Skin of body (tissue), 2 donors: Measurements from ENCODE around the gene AP3M1. TPM values are rescaled to one million over a fixed set of nuclear protein-coding genes. Genes with fewer than 3 reads are reported as not detected.
"Not testable (repeated sequence)": the region's sequence is repeated elsewhere in the genome, so short reads cannot be mapped to it uniquely, and the experiment has no call there.

ENCODE experiments used
- DNase-seq: peaks from one replicate; lab custom pipeline; 2025; lab: John Stamatoyannopoulos, UW
- total RNA-seq: library from RNA; depleted of rRNA; stranded (reverse); fragments of >200 nt; gene quantifications from one replicate; pipeline ENCODE4 v1.2.3, GENCODE V29; 2014

The AP3M1 gene
- total RNA-seq, 1 donor from 2014 or later, result 25.6 TPM

DNA sequence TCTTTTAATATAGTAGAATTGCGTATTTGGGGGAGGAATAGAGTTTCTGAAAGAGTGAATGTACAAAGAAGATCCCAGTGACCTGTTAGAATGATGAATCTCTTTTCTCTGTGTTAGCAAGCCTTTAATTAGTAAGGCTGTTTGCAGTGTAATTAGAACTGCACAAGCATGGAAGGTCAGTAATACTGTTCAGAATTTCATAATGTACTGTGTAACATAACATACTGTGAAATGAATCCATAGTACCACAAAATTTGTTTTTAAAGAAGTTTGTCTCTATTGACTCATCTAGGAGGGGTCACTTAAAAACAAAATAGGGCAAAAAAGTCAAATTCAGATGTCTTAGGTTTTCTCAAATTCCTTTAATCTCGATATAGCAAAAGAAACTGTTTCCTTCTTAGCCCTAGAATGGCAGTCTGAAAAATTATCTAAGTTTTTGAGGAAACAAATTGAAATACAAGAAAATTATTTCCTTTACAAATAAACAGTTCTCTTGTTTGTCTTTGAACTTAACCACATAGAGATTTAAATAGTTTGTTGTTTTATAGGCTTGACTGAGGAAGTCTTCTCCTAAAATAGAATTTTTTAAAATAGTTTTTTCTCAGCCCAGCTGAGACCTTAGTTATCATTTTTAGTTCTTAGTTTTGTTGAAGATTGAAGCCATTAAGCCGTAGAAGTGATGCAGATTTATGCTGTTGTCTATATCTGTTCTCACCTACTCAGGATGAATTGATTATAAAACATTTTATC is 12.9 kb upstream of the AP3M1 start:
- DNase-seq, result no peak

DNA sequence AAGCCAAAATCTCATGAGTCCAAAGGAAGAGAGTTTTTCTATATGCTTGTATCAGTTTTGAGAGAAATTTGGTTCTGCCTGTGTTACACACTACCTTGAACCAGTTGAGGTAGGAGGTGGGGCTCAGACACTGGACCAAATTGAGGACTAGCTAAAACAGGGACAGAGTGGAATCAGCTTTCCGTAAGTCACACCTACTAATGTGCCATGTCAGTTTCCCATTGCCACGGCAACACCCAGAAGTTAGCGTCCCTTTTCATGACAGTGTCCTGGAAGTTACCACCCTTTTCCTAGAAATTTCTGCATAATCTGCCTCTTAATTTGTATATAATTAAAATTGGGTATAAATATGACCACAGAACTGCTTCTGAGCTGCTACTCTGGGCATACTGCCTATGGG is 9.4 kb upstream of the AP3M1 start:
- DNase-seq, result no peak

DNA sequence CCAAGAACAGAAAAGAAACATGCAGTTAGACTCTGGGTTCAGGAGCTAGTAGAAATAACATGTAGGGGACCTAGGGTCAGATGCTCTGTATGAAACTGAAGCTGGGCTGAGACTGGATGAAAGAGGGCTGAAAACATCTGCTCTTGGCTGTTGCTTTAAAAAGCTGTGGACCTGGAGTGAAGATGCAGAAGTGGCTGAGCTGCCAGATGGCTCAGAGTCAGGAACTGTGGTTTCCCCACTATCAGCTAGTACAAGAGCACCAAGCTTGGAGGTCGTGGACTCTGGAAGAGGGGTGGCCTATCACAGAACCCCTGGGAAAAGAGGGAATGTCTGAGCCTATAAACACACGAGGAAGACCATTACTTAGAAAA is 6.3 kb upstream of the AP3M1 start:
- no peak for DNase-seq

DNA sequence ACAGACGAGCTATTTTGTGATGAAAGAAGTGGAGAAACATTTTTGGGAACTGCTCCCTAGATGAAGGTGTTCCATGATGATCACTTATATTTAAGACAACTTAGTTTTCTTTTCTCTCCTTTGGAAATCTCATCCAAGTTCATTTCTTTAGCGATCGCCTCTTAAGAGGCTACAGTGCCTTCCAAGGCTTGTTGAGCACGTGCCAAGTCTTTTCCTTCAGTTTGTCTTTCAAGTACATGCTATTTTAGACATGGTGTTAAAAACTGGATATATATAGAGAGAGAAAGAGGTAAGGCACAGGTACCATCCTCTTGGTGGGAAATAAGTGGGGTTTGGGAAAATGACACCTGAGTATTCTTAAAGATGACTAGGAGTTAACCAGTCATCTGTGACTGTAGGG is 3.0 kb upstream of the AP3M1 start:
- DNase-seq, result no peak

DNA sequence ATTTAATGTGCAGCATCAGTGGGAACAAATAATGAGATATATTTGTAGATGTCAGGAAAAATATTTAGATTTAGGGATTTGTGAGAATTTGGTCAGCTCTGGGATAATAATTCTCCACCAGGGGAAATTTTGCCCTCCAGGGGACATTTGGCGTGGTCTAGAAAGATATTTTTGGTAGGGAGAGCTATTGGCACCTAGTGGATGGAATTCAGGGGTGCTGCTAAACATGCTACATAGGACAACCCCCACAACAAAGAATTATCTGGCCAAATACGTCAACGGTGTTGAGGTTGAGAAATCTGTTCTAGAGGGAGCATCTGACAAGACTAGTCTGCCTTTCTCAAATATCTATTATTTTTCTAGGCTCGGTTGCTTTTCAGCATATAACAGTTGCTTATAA is 2.5 kb upstream of the AP3M1 start:
- peak; percentile 11 for DNase-seq

DNA sequence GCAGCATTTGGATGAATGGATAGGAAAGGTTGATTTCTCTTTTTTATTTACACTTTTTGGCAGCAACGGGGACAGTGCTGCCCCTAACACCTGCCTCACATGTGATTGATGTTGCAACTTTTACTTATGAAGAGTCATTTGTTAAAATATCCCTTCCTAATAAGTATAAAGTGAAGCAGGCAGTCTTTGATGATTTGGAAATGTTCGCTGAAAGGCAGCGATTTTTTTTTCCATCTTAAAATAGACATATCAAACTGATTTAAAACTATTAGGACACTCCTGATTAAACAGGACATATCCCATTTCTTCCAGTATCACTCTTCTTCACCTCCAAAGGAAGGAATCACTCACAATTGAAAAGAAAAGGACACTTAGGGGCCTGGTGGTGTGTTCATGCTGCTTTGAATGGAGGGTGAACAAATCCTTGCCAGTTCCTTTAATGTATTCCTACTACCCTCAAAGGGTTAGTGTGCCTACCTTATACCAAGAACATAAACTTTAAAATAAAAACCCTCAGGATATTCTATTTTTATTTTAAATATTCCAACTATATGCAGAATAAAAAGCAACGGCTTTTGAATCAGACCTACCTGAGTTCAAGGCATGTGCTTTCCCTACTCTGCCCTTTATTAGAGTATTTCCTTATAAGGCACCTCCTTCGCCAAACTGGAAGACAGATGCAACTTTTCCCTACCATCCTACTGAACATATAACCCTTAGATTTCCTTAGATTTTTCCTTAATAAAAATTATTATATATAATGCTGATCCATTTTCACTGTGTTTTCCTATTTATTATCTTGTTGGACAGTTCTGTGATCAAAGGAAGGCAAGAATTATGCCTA is 1.5 kb upstream of the AP3M1 start:
- no peak for DNase-seq

DNA sequence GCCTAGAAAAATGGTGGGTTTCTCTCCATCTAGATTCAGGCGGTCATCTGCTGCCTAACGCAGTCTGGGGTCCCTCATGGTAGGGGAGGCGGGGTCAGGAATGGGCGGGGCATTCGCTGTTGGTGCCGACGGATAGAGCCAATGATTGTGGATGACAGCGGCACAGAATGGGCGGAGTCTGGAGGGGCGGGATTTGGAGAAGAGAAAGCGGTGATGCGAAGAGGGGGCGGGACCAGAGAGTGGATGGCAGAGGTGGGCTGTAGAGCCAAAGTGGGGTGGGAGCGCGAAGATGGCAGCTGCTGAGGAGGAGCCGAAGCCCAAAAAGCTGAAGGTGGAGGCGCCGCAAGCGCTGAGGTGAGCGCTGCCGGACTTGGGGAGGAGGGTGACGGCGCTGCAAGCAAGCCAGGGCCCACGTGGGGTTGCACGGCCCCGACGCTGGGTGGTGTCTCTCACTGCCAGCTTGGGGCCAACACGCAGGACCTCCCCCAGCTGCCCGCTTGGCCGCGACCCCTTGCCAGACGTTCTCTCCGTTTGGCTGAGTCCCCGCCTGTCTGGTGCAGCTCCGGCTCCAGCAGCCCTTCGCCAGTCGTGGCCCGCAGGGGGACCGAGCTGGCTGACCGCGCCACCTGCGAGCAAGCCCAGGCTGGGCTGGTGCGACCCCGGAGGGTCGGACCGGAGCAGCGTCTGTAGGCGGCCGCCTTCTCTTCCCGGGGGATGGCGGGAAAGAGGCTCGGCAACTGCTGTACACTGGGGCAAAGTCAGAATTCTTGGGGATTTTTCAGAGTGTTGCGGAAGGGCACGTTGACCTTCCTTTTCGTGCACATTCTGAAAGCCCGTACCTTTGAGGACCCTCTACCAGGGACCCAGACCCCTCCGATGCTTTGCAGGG is 606 bp upstream of the AP3M1 start, which contains the start of gene ADK:
TSS of gene ADK (plus strand) at position 232 of the 889 bp plus-strand sequence. CDS start at position 290, 58 bp downstream.
- peak; percentile 99 for DNase-seq

DNA sequence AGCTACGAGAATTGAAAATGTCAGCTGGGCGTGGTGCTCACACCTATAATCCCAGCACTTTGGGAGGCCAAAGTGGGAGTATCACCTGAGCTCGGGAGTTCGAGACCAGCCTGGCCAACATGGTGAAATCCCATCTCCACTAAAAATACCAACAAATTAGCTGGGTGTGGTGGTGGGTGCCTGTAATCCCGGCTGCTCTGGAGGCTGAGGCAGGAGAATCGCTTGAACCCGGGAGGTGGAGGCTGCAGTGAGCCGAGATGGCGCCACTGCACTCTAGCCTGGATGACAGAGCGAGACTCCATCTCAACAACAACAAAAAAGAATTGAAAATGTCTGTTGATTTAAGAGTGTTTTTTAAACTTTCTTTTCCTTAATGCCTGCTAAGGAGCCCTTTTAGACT is 3.6 kb downstream of the AP3M1 start:
- DNase-seq, result not testable (repeated sequence)

DNA sequence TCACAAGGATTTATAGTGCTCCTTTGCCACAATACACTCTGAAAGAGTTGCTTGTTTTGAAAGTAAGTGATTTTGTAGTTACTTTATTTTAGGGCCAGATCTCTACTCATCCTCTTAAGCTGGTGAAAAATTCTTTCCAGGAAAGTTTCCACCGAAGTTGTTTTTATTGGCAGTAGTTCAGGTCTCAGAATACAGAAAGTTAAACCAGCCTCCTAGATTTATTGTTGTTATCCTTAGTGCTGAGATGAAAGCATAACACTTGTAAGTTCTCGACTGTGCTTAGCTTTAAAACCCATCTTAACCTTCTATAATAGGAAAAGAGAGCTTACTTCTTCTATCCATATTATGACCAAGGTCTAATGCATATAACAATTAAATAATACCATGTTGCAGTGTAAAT is 5.5 kb downstream of the AP3M1 start:
- no peak for DNase-seq

DNA sequence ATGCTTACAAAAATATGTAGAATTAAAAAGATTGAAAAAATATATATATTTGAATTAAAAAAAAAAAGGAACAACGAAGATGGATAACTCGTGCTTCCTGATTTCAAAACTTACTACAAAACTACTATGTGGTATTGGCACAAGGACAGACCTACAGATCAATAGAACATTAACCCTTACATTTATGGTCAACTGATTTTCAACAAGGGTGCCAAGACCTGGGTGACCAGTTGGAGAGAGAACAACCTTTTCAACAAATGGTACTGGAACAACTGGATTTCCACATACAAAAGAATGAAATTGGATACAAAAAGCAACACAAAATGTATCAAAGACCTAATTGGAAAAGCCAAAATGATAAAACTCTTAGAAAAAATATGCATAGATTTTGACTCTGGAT is 10.1 kb downstream of the AP3M1 start:
- DNase-seq, result no peak

DNA sequence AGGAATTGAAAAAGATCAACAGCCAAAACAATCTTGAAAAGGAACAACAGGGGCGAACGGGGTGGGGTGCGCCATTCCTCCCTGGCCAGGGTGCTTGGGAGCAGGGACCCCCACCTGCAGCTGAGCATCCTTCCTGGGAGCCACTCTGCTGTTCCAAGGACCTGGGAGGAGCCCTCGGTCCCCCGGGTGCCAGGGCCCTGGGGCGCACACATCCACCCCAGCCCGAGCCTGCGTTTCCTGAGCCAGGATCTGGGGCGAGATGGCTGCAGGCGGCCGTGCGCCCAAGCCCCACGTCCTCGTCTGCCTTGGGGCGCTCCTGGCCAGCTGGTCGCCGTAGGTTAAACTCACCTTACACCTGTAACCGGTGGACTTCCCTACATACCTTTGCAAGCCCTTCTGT is 10.6 kb downstream of the AP3M1 start:
- DNase-seq, result no peak

DNA sequence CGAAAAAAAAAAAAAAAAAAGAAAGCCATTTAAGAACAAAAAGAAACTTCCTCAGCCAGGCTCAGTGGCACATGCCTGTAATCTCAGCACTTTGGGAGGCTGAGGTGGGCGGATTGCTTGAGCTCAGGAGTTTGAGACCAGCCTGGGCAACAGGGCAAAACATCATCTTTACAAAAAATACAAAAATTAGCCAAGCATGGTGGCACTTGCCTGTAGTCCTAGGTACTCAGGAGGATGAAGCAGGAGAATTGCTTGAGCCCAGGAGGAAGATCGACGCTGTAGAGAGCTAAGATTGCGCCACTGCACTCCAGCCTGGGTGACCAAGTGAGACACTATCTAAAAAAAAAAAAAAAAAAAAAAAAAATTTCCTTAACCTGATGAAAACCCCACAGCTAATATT is 12.0 kb downstream of the AP3M1 start:
- DNase-seq, result not testable (repeated sequence)

DNA sequence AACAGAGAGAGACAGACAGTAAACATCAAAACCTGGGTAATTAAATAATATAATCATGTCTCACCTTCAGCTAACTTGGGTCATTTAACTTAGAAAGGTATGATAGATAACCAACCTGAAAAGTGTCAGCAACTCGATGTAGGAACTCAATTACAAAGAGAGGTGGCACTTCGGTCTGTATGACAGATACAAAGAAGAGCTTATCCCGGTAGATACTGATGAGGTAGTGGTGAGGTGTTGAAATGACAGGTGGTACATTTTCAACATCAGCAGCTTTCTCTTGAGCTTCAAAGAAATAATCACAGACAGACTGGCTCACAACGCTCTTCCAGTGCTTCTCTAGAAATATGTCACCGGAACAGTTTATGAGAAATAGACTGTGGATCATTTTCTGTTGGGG is 12.6 kb downstream of the AP3M1 start:
- no peak for DNase-seq

DNA sequence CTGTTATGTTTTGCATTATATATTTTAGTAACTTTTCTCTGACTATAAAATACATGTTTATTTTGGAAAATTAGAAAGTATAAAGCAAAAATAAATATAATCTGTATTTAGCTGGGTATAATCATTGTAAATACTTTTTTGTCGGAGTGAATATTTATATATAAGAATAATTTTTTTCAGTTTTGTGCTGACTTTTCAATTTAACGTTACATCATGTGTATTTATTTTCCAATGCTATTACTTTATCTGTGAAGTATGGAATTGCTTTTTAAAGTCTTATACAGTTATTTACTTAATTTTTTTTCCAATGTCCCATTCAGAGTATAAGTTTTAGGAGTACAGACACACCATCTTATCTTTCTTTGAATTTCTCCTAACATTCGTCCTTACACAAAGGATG is 15.2 kb downstream of the AP3M1 start:
- no peak for DNase-seq

DNA sequence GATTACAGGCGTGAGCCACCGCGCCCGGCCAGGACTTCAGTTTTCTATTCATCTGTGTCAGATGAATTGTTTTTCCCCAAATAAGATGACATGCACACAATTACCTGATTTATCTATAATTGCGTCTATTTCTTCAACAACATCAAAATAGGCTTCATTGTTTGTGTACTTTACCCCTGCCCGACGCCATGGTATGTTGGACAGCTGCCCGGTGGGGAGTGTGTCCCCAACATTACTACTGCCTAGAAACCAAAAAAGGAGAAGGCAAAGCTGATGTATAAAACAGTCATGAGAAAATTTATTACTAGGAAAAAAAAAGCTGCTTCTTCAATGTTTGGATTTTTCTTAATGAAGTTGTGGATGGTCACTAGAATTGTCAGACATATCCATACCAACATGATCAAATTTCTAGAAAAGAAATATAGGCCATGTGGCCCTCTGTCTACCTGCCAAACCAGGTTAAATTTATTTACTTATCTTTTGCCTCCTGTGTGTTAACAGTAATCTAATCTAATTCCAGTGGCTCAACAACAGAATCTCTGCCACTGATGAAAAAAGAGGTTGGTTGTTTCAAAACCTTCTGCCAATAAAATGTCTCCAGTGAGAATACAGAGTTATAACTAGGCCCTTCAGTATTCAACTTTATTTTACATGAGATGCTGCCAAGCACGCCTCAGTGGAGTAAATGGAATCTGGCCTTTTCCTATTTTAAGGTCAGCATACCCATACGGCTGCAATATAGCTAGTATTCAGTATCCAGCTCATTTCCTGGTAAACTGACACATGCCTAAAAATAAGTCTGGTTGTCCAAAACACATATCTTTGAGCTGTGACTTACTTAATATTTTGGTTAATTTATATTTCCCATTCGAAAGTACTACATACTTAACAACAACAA is 16.5 kb downstream of the AP3M1 start:
- no peak for DNase-seq

DNA sequence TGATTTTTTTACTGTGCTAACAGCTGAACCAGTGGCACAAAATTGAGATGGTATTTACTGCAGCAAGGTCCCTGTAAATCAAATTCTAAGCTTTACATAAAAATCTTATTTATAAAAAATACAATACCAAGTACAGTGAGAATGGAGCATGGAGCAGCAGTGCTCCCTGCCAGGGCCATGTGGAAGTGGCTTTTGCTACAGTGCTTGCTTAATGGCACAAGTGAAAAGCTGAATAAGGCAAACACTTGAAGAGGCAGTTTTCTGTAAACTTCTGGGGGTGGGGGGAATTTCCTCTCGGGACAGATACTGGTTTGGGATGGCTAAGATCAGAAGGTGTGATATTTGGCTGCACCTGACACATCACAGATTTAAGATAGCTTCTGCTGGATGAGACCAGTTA is 27.5 kb downstream of the AP3M1 start:
- no peak for DNase-seq

DNA sequence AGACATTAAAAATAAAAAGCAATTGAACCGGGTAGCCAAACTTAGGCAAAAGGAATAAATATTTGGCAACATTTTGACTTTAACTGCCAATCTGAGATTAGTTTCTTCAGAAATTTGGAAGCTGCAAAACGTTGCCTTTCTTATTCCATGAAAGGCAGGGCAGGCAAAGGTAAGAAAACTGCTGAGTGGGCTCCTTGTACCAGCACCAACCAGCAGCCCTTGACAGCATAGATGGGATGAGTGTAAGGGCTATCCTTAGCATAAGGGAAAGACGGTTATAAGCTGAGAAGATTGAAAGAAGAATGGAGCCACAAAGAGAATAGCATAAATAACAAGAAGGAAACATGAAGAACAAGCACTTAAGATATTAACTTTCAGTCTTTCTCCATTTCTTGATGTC is 28.6 kb downstream of the AP3M1 start:
- no peak for DNase-seq

DNA sequence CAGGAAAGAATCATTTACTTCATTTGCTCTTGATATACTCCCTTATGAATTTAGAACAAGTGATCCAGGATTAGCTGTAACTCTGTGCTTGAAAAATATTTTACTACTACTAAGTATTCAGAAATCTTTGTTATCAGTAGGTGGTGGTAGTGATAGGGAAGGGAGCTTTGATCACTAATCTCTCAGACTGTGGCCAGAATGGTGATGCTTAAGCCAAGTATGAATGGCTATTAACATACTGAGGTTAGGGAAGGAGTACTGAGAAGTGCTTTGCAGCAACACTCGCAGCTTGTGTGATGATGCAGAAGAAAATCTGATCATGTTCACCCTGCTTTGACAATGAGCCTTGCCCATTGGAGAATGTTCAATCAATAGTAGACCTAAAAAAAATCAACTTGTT is 29.3 kb downstream of the AP3M1 start:
- no peak for DNase-seq

DNA sequence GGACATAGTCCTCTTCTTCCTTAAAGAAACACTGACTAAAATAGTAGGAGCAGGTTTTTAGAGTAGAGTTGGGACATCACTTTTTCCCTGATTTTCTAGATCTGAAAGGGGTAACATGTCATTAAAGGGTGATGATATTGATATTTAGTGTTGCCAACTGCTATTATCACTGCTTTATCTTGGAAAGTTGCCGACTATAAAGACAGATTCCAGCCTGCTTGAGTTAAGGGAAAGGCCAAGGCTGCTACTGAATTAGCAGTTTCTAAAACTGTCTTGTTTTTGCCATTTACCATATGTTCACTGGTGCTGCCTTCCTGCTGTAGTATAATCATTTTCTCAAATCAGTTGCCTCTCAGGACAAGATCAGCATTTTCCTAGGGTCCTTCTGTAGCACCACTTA is 29.7 kb downstream of the AP3M1 start:
- no peak for DNase-seq

DNA sequence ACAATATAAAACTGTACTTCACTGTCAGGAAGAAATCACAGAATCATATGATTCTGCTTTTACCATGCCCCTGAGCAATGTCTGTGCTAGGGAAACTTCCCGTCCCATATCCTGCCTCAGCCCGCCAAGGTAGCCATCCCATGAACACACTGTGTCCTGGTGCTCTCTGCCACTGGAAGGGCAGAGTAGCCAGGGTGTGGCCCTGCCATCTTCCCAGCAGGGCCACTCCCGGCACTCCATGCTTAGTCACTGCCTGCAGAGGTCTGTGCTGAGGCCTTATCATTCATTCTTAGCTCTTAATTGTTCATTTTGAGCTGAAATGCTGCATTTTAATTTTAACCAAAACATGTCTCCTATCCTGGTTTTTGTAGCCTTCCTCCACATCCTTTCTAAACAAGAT is 31.8 kb downstream of the AP3M1 start:
- no peak for DNase-seq

DNA sequence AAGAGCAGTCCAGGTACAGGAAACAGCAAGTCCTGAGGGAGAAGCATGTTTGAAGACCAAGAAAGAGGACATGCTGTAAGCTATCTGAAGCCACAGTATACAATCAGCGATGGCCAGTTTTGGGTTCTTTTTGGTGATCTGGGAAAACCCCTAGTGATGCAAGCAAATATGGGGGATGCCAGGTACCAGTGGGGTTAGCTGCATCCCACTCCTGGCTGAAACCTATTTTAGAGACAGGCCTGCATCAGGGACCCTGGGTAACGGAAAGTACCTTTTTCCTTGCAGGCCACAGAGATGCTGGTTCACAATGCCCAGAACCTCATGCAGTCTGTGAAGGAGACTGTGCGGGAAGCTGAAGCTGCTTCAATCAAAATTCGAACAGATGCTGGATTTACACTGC is 32.9 kb downstream of the AP3M1 start:
- DNase-seq, result no peak
